ENCODE results near the gene OR2T8. TPM values are rescaled to one million over a fixed set of nuclear protein-coding genes. Genes with fewer than 3 reads are reported as not detected.

The OR2T8 gene
- total RNA-seq, 1 donor from 2014 or later: not detected

DNA sequence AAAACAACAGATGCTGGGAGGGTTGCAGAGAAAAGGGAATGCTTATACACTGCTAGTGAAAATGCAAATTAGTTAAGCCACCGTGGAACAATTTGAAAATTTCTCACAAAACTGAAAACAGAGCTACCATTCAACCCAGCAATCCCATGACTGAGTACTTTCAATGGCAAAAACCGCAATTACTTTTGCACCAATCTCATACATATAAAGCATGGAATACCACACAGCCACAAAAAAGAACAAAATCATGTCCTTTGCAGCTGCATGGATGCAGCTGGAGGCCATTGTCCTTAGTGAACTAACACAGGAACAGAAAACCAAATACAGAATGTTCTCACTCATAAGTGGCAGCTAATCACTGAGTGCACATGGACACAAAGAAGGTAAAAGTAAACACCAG, 6.3 kb upstream of the OR2T8 start:
- Mint-ChIP-seq H3K27me3 (ENCODE audit: low read depth) (peaks cover 4% of the 10 kb centered on the region), H3K27ac (ENCODE audit: unreplicated experiment) (no peak overlapping the region), H3K4me1 (no peaks in the 10 kb centered on the region), H3K9me3 (peaks cover 11% of the 10 kb centered on the region), H3K4me3 (no peak overlapping the region), H3K36me3 (ENCODE audit: low read depth) (no peaks in the 10 kb centered on the region)
- TF ChIP-seq, protein P1, sequence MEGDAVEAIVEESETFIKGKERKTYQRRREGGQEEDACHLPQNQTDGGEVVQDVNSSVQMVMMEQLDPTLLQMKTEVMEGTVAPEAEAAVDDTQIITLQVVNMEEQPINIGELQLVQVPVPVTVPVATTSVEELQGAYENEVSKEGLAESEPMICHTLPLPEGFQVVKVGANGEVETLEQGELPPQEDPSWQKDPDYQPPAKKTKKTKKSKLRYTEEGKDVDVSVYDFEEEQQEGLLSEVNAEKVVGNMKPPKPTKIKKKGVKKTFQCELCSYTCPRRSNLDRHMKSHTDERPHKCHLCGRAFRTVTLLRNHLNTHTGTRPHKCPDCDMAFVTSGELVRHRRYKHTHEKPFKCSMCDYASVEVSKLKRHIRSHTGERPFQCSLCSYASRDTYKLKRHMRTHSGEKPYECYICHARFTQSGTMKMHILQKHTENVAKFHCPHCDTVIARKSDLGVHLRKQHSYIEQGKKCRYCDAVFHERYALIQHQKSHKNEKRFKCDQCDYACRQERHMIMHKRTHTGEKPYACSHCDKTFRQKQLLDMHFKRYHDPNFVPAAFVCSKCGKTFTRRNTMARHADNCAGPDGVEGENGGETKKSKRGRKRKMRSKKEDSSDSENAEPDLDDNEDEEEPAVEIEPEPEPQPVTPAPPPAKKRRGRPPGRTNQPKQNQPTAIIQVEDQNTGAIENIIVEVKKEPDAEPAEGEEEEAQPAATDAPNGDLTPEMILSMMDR (conservative IDR thresholded peaks at IDR 0.05): no peak
- no peak for DNase-seq (ENCODE audit: low read depth, low spot score)

DNA sequence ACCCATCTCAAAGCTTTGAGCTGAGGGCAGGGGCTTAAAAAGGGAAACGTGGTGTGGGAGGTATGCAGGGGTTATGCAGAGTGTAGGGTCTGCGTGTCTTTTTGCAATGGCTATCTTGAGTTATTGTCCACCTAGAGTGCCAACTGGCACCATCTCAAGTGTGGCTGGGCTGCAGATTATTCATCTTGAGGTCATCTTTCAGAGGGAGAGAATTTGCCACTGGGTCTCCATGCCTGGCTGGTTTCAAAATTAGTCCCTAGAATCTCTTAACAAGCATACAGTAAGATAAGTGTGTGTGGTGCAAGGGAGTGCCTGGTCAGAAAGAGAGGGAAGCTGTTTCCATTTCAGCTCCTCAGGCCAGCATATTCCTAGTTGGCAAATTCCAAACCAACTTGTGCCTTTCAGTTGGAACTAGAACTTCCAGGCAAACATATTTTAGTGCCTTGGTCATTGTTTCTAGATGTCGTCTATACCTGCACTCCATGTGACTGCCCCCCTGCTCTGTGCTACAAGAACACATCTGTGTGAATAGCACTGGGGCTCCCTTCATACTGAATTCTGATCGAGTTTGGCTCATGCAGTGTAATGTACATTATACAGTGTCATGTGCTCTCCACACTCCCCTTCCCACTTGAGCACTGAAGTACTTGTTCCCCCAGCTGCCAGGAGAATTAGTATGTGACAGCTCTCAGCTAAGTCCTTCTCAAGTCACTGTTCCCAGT, 5.0 kb upstream of the OR2T8 start:
- H3K27ac Mint-ChIP-seq (ENCODE audit: unreplicated experiment): no peak overlapping the region
- peaks cover 4% of the 10 kb centered on the region for H3K27me3 Mint-ChIP-seq (ENCODE audit: low read depth)
- TF ChIP-seq, protein P1 (conservative IDR thresholded peaks at IDR 0.05): no peak
- H3K9me3 Mint-ChIP-seq: peaks cover 8% of the 10 kb centered on the region
- no peak overlapping the region for H3K4me3 Mint-ChIP-seq
- DNase-seq (ENCODE audit: low read depth, low spot score): no peak
- no peaks in the 10 kb centered on the region for H3K4me1 Mint-ChIP-seq
- no peaks in the 10 kb centered on the region for H3K36me3 Mint-ChIP-seq (ENCODE audit: low read depth)

DNA sequence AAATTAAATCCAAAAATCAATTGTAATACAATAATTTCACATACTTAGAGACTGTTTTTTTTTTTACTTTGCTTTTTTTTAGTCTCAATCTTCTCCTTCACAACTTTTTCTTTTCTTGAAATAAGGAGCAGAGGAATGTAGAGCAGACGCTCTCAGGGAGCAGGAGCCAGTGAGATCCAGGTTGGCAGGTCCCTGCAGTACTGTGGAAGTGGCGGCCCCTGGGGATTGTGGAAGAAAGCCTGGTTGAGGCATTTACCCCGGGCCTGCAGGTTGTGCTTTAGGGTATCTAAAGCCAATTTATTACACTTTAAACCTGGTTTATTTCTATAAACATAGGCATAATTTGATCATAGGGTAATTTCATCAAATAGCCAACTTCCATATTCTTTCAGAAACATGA, 3.9 kb downstream of the OR2T8 start:
- Mint-ChIP-seq H3K4me3 (no peak overlapping the region), H3K27ac (ENCODE audit: unreplicated experiment) (no peak overlapping the region), H3K4me1 (no peaks in the 10 kb centered on the region), H3K27me3 (ENCODE audit: low read depth) (no peaks in the 10 kb centered on the region), H3K36me3 (ENCODE audit: low read depth) (no peaks in the 10 kb centered on the region), H3K9me3 (no peaks in the 10 kb centered on the region)
- TF ChIP-seq, protein P1 (conservative IDR thresholded peaks at IDR 0.05): no peak
- no peak for DNase-seq (ENCODE audit: low read depth, low spot score)

DNA sequence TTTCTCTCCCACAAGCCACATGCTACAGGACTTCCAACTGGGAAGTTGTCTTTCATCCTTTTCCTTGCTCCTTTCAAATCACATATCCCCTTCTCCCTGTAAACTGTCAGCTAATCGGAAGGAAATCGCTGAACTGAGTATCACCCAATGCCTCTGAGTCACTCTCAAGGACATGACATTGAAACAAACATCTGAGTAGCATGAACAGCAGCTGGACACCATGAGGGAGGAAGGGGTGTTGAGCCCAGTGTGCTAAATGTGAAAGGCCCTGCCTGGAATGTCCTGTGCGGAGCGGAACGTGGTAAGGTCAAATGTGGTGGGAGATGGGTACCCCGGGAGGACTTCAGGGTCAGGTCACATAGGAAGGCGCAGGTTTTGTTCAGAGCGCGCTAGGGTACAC, 4.8 kb downstream of the OR2T8 start, which contains the start of gene OR2AJ1:
Gene OR2AJ1 (plus strand): TSS at position 22 of the 400 bp plus-strand sequence. CDS start 8,880 bp downstream, outside the sequence.
- H3K9me3 Mint-ChIP-seq: no peaks in the 10 kb centered on the region
- no peak within 1 kb of the TSS for H3K4me3 Mint-ChIP-seq
- no peaks in the 10 kb centered on the region for H3K36me3 Mint-ChIP-seq (ENCODE audit: low read depth)
- DNase-seq (ENCODE audit: low read depth, low spot score): no peak
- H3K27ac Mint-ChIP-seq (ENCODE audit: unreplicated experiment): no peak within 1 kb of the TSS
- H3K27me3 Mint-ChIP-seq (ENCODE audit: low read depth): no peaks in the 10 kb centered on the region
- TF ChIP-seq, protein P1 (conservative IDR thresholded peaks at IDR 0.05): no peak
- H3K4me1 Mint-ChIP-seq: no peaks in the 10 kb centered on the region

DNA sequence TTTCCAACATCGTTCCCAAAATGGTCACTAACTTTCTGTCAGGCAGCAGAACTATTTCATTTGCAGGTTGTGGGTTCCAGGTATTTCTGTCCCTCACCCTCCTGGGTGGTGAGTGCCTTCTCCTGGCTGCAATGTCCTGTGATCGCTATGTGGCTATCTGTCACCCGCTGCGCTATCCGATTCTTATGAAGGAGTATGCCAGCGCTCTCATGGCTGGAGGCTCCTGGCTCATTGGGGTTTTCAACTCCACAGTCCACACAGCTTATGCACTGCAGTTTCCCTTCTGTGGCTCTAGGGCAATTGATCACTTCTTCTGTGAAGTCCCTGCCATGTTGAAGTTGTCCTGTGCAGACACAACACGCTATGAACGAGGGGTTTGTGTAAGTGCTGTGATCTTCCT, 13.9 kb downstream of the OR2T8 start:
- H3K9me3 Mint-ChIP-seq: no peaks in the 10 kb centered on the region
- no peak overlapping the region for H3K27ac Mint-ChIP-seq (ENCODE audit: unreplicated experiment)
- H3K4me1 Mint-ChIP-seq: no peaks in the 10 kb centered on the region
- no peak overlapping the region for H3K4me3 Mint-ChIP-seq
- H3K36me3 Mint-ChIP-seq (ENCODE audit: low read depth): no peaks in the 10 kb centered on the region
- TF ChIP-seq, protein P1 (conservative IDR thresholded peaks at IDR 0.05): no peak
- H3K27me3 Mint-ChIP-seq (ENCODE audit: low read depth): peaks cover 15% of the 10 kb centered on the region
- DNase-seq (ENCODE audit: low read depth, low spot score): no peak
